Measurements from ENCODE around the gene ZNFX1. TPM values are rescaled to one million over a fixed set of nuclear protein-coding genes. Genes with fewer than 3 reads are reported as not detected.
A peak's percentile ranks its signal among the peaks of the same experiment; 100 is the strongest.
"Not testable (repeated sequence)": the region's sequence is repeated elsewhere in the genome, so short reads cannot be mapped to it uniquely, and the experiment has no call there.

ZNFX1 gene
- total RNA-seq, 1 experiment from 2014 or later, result 34.3 TPM

GRCh38 chr20:49247792-49248191 is 30.1 kb downstream of the ZNFX1 start:
- Histone ChIP-seq H3K4me3 (no peak overlapping the region), H3K36me3 (peaks cover 97% of the 10 kb centered on the region), H3K9me3 (no peaks in the 10 kb centered on the region)

GRCh38 chr20:49247169-49247723 is 30.6 kb downstream of the ZNFX1 start:
- H3K27me3 ChIP-seq, result no peaks in the 10 kb centered on the region
- H3K4me3 ChIP-seq, result no peak overlapping the region
- peaks cover 96% of the 10 kb centered on the region for H3K36me3 ChIP-seq
- H3K9me3 ChIP-seq, result no peaks in the 10 kb centered on the region
- DNase-seq, result no peak

More at GRCh38 chr20:49247792-49248191, 30.1 kb downstream of the ZNFX1 start:
- DNase-seq, result peak; percentile 33
- no peaks in the 10 kb centered on the region for H3K27me3 ChIP-seq

- peaks cover 95% of the 10 kb centered on the region for H3K36me3 ChIP-seq
- H3K4me3 ChIP-seq, result no peak overlapping the region
- no peaks in the 10 kb centered on the region for H3K27me3 ChIP-seq
- peak; percentile 28 for DNase-seq
- H3K9me3 ChIP-seq, result no peaks in the 10 kb centered on the region
Measured at GRCh38 chr20:49245921-49246740, 31.7 kb downstream of the ZNFX1 start.

GRCh38 chr20:49237531-49237930 is 40.3 kb downstream of the ZNFX1 start:
- Histone ChIP-seq H3K9me3 (no peaks in the 10 kb centered on the region), H3K4me3 (no peak overlapping the region), H3K36me3 (peaks cover 83% of the 10 kb centered on the region), H3K27me3 (no peaks in the 10 kb centered on the region)
- DNase-seq, result no peak

- Histone ChIP-seq H3K36me3 (peaks cover 81% of the 10 kb centered on the region), H3K4me3 (no peak overlapping the region), H3K9me3 (no peaks in the 10 kb centered on the region), H3K27me3 (no peaks in the 10 kb centered on the region)
- DNase-seq, result no peak
Measured at GRCh38 chr20:49236301-49236700, 41.6 kb downstream of the ZNFX1 start.

- Histone ChIP-seq H3K4me3 (no peak overlapping the region), H3K9me3 (no peaks in the 10 kb centered on the region)
Measured at GRCh38 chr20:49234831-49235230, 43.0 kb downstream of the ZNFX1 start.

GRCh38 chr20:49233226-49233625 is 44.6 kb downstream of the ZNFX1 start:
- H3K4me3 ChIP-seq, result no peak overlapping the region
- no peak for DNase-seq
- H3K27me3 ChIP-seq, result no peaks in the 10 kb centered on the region
- H3K36me3 ChIP-seq, result peaks cover 80% of the 10 kb centered on the region
- no peaks in the 10 kb centered on the region for H3K9me3 ChIP-seq

More at GRCh38 chr20:49234831-49235230, 43.0 kb downstream of the ZNFX1 start:
- no peak for DNase-seq
- peaks cover 82% of the 10 kb centered on the region for H3K36me3 ChIP-seq
- H3K27me3 ChIP-seq, result no peaks in the 10 kb centered on the region

- H3K27me3 ChIP-seq, result no peaks in the 10 kb centered on the region
- H3K9me3 ChIP-seq, result no peaks in the 10 kb centered on the region
- no peak overlapping the region for H3K4me3 ChIP-seq
- H3K36me3 ChIP-seq, result peaks cover 75% of the 10 kb centered on the region
- no peak for DNase-seq
Measured at GRCh38 chr20:49231471-49231870, 46.4 kb downstream of the ZNFX1 start.

- H3K27me3 ChIP-seq, result no peaks in the 10 kb centered on the region
- H3K4me3 ChIP-seq, result no peak overlapping the region
- H3K9me3 ChIP-seq, result no peaks in the 10 kb centered on the region
- peaks cover 76% of the 10 kb centered on the region for H3K36me3 ChIP-seq
- DNase-seq, result no peak
Measured at GRCh38 chr20:49230561-49231133, 47.2 kb downstream of the ZNFX1 start.

GRCh38 chr20:49230021-49230420 is 47.8 kb downstream of the ZNFX1 start:
- no peak for DNase-seq
- H3K27me3 ChIP-seq, result no peaks in the 10 kb centered on the region
- H3K36me3 ChIP-seq, result peaks cover 75% of the 10 kb centered on the region
- no peaks in the 10 kb centered on the region for H3K9me3 ChIP-seq
- H3K4me3 ChIP-seq, result no peak overlapping the region

- H3K36me3 ChIP-seq, result peaks cover 75% of the 10 kb centered on the region
- H3K27me3 ChIP-seq, result no peaks in the 10 kb centered on the region
- no peaks in the 10 kb centered on the region for H3K9me3 ChIP-seq
- no peak overlapping the region for H3K4me3 ChIP-seq
- no peak for DNase-seq
Measured at GRCh38 chr20:49229381-49229780, 48.5 kb downstream of the ZNFX1 start.

GRCh38 chr20:49228676-49229075 is 49.2 kb downstream of the ZNFX1 start:
- H3K27me3 ChIP-seq, result no peaks in the 10 kb centered on the region
- peaks cover 76% of the 10 kb centered on the region for H3K36me3 ChIP-seq
- DNase-seq, result no peak
- no peaks in the 10 kb centered on the region for H3K9me3 ChIP-seq
- H3K4me3 ChIP-seq, result no peak overlapping the region

GRCh38 chr20:49225896-49226295 is 52.0 kb downstream of the ZNFX1 start:
- Histone ChIP-seq H3K36me3 (peaks cover 84% of the 10 kb centered on the region), H3K27me3 (no peaks in the 10 kb centered on the region), H3K4me3 (no peak overlapping the region), H3K9me3 (no peaks in the 10 kb centered on the region)
- no peak for DNase-seq

- Histone ChIP-seq H3K27me3 (no peaks in the 10 kb centered on the region), H3K9me3 (no peaks in the 10 kb centered on the region), H3K36me3 (peaks cover 47% of the 10 kb centered on the region), H3K4me3 (peak overlapping the region; percentile 86)
- no peak for DNase-seq
Measured at GRCh38 chr20:49219924-49220831, 57.7 kb downstream of the ZNFX1 start.

GRCh38 chr20:49219091-49219923 is 58.5 kb downstream of the ZNFX1 start, which contains the start of gene DDX27:
DDX27 (plus strand) TSS chr20:49219416; CDS start chr20:49219449, 33 bp downstream.
- no peaks in the 10 kb centered on the region for H3K27me3 ChIP-seq
- peaks cover 38% of the 10 kb centered on the region for H3K36me3 ChIP-seq
- H3K9me3 ChIP-seq, result no peaks in the 10 kb centered on the region
- DNase-seq, result peak; percentile 96
- H3K4me3 ChIP-seq, result peak within 1 kb of the TSS; percentile 86

GRCh38 chr20:49218739-49219090 is 59.1 kb downstream of the ZNFX1 start:
- not testable (repeated sequence) for H3K9me3 ChIP-seq, H3K27me3 ChIP-seq, DNase-seq
- peaks cover 33% of the 10 kb centered on the region for H3K36me3 ChIP-seq
- peak overlapping the region; percentile 86 for H3K4me3 ChIP-seq

Data from MG63 (cell line).